CD4-positive, alpha-beta memory T cell (primary cell): ENCODE measurements around the gene BRIP1. TPM values are rescaled to one million over a fixed set of nuclear protein-coding genes. Genes with fewer than 3 reads are reported as not detected.
"Not testable (repeated sequence)": the region's sequence is repeated elsewhere in the genome, so short reads cannot be mapped to it uniquely, and the experiment has no call there.

Source experiments
- CTCF ChIA-PET: fragments of 350-600 bp; sonication (Branson Sonifier 250); formaldehyde crosslinking; loops from one replicate; lab custom pipeline; 2021; ENCODE audit warnings: inconsistent platforms; ENCODE audit not compliant: partially characterized antibody; lab: Charles Lee
- POLR2A ChIA-PET: fragments of 350-600 bp; sonication (Branson Sonifier 250); formaldehyde crosslinking; loops from one replicate; lab custom pipeline; 2021; ENCODE audit not compliant: partially characterized antibody; lab: Charles Lee
- DNase-seq, 5 donors: peaks; one replicate each; pipeline versions ENCODE4 v3.0.0 to v3.0.0-alpha.2; 2020 to 2022; ENCODE audit warnings: mixed read lengths in 1 of 5
- H3K27ac ChIP-seq: one replicate; pipeline ENCODE4 v1.7.0; 2013; ENCODE audit warnings: low read depth, low read length
- H3K27me3 ChIP-seq: 2 replicates; pipeline ENCODE4 v1.7.0; 2013; ENCODE audit warnings: mild to moderate bottlenecking, low read length, moderate library complexity; ENCODE audit not compliant: insufficient read depth
- H3K36me3 ChIP-seq: 2 replicates; pipeline ENCODE4 v1.7.0; 2013; ENCODE audit warnings: mild to moderate bottlenecking, low read length, moderate library complexity; ENCODE audit not compliant: insufficient read depth
- H3K4me1 ChIP-seq: 2 replicates; pipeline ENCODE4 v1.7.0; 2013; ENCODE audit warnings: mild to moderate bottlenecking, low read length, moderate library complexity; ENCODE audit not compliant: insufficient read depth
- H3K4me3 ChIP-seq, 2 donors: one replicate each; pipeline ENCODE4 v1.7.0; 2013; ENCODE audit warnings: low read length in 2 of 2, mild to moderate bottlenecking in 1 of 2
- H3K9me3 ChIP-seq, 2 donors: one replicate each; pipeline ENCODE4 v1.7.0; 2013; ENCODE audit warnings: low read length in 2 of 2, control low read depth in 1 of 2; ENCODE audit not compliant: control insufficient read depth in 1 of 2
- H3K27ac Mint-ChIP-seq, 7 donors: one replicate each; pipeline ENCODE4 v1.8.0; 2020 to 2021; ENCODE audit warnings: mixed read lengths in 7 of 7, mild to moderate bottlenecking in 6 of 7, inconsistent platforms in 3 of 7, moderate library complexity in 3 of 7
- H3K27me3 Mint-ChIP-seq, 2 donors: one replicate each; pipeline ENCODE4 v1.8.0; 2020 to 2021; ENCODE audit warnings: mixed read lengths in 2 of 2
- H3K36me3 Mint-ChIP-seq, 2 donors: one replicate each; pipeline ENCODE4 v1.8.0; 2020 to 2021; ENCODE audit warnings: mixed read lengths in 2 of 2, inconsistent platforms in 1 of 2, mild to moderate bottlenecking in 1 of 2
- H3K4me1 Mint-ChIP-seq, 4 donors: one replicate each; pipeline ENCODE4 v1.8.0; 2020 to 2021; ENCODE audit warnings: mixed read lengths in 4 of 4, mild to moderate bottlenecking in 1 of 4
- H3K4me3 Mint-ChIP-seq, 8 donors: one replicate each; pipeline ENCODE4 v1.8.0; 2020 to 2021; ENCODE audit warnings: mixed read lengths in 8 of 8, mild to moderate bottlenecking in 7 of 8, moderate library complexity in 6 of 8, inconsistent platforms in 3 of 8
- H3K9me3 Mint-ChIP-seq, 8 donors: one replicate each; pipeline ENCODE4 v1.8.0; 2020 to 2021; ENCODE audit warnings: mixed read lengths in 8 of 8, mild to moderate bottlenecking in 5 of 8, inconsistent platforms in 3 of 8, moderate library complexity in 1 of 8
- intact Hi-C: fragments of 100-400 bp; cut with micrococcal nuclease; formaldehyde crosslinking; loops from one replicate; pipeline ENCODE4 v1.15.1; 2023
- polyA plus RNA-seq, 2 donors: library from polyadenylated mRNA; unstranded; fragments of 300-500 nt; fragmentation: Illumina TruSeq; gene quantifications; one replicate each; pipeline ENCODE4 v1.2.3, GENCODE V29; 2021
- total RNA-seq, 2 experiments: library from RNA; stranded (reverse); gene quantifications; one replicate each; pipeline ENCODE4 v1.2.3, GENCODE V29; 2021

BRIP1 gene
- total and polyA plus RNA-seq, 4 experiments from 2014 or later: 0.31 to 1.7 (median 1.3) TPM

DNA sequence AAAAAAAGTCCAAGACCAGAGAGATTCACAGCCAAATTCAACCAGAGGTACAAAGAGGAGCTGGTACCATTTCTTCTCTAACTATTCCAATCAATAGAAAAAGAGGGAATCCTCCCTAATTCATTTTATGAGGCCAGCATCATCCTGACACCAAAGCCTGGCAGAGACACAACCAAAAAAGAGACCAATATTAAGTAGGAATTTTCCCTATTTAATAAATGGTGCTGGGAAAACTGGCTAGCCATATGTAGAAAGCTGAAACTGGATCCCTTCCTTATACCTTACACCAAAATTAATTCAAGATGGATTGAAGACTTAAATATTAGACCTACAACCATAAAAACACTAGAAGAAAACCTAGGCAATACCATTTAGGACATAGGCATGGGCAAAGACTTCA, 186.8 kb downstream of the BRIP1 start:
- POLR2A ChIA-PET, H3K27ac Mint-ChIP-seq, H3K9me3 ChIP-seq, H3K27me3 Mint-ChIP-seq, H3K4me1 ChIP-seq, intact Hi-C loops, CTCF ChIA-PET, H3K27ac ChIP-seq, H3K4me3 Mint-ChIP-seq, H3K4me1 Mint-ChIP-seq, H3K4me3 ChIP-seq, H3K36me3 Mint-ChIP-seq, H3K36me3 ChIP-seq, DNase-seq, H3K27me3 ChIP-seq, H3K9me3 Mint-ChIP-seq: not testable (repeated sequence)

- H3K36me3 ChIP-seq, H3K9me3 ChIP-seq, H3K27ac ChIP-seq, intact Hi-C loops, H3K4me3 ChIP-seq, CTCF ChIA-PET, H3K27ac Mint-ChIP-seq, H3K27me3 ChIP-seq, H3K4me1 ChIP-seq, H3K9me3 Mint-ChIP-seq, POLR2A ChIA-PET, H3K36me3 Mint-ChIP-seq, DNase-seq, H3K4me1 Mint-ChIP-seq, H3K4me3 Mint-ChIP-seq, H3K27me3 Mint-ChIP-seq: not testable (repeated sequence)
These were observed 188.7 kb downstream of the BRIP1 start for GRCh38 chr17:61674609-61675008.

- H3K4me3 ChIP-seq, H3K36me3 ChIP-seq, intact Hi-C loops, H3K36me3 Mint-ChIP-seq, H3K27ac Mint-ChIP-seq, H3K4me1 ChIP-seq, CTCF ChIA-PET, H3K27me3 Mint-ChIP-seq, POLR2A ChIA-PET, DNase-seq, H3K9me3 ChIP-seq, H3K9me3 Mint-ChIP-seq, H3K4me3 Mint-ChIP-seq, H3K27me3 ChIP-seq, H3K27ac ChIP-seq, H3K4me1 Mint-ChIP-seq: not testable (repeated sequence)
These were observed 190.1 kb downstream of the BRIP1 start for GRCh38 chr17:61673019-61673897.

GRCh38 chr17:61672140-61672539, 191.2 kb downstream of the BRIP1 start:
- Histone ChIP-seq H3K27me3 (no peaks in the 10 kb centered on the region), H3K27ac (no peak overlapping the region), H3K9me3 (no peaks in the 10 kb centered on the region), H3K4me3 (no peak overlapping the region), H3K36me3 (no peaks in the 10 kb centered on the region), H3K4me1 (no peaks in the 10 kb centered on the region)
- no peak for DNase-seq
- Mint-ChIP-seq H3K36me3 (no peaks in the 10 kb centered on the region), H3K9me3 (peaks cover 0 to 3% (median 0%) of the 10 kb centered on the region in 8 donors), H3K27me3 (peaks cover 2 to 5% of the 10 kb centered on the region in 2 donors), H3K4me1 (peaks cover 0 to 1% (median 0%) of the 10 kb centered on the region in 4 donors), H3K4me3 (no peak overlapping the region), H3K27ac (no peak overlapping the region)
- CTCF ChIA-PET: no interaction called here
- intact Hi-C loops: no loop called here
- POLR2A ChIA-PET: no interaction called here

GRCh38 chr17:61670691-61671090, 192.6 kb downstream of the BRIP1 start:
- no peak overlapping the region for H3K27ac ChIP-seq
- POLR2A ChIA-PET: no interaction called here
- no peaks in the 10 kb centered on the region for H3K9me3 ChIP-seq
- Mint-ChIP-seq H3K9me3 (peaks cover 0 to 3% (median 0%) of the 10 kb centered on the region in 8 donors), H3K27ac (no peak overlapping the region), H3K4me1 (peaks cover 0 to 1% (median 0%) of the 10 kb centered on the region in 4 donors), H3K4me3 (no peak overlapping the region), H3K36me3 (no peaks in the 10 kb centered on the region), H3K27me3 (peaks cover 5% of the 10 kb centered on the region in 2 donors)
- no peaks in the 10 kb centered on the region for H3K4me1 ChIP-seq
- no peak for DNase-seq
- H3K36me3 ChIP-seq: no peaks in the 10 kb centered on the region
- CTCF ChIA-PET: no interaction called here
- H3K27me3 ChIP-seq: no peaks in the 10 kb centered on the region
- no peak overlapping the region for H3K4me3 ChIP-seq
- intact Hi-C loops: no loop called here

- Mint-ChIP-seq H3K9me3 (peaks cover 0 to 6% (median 0%) of the 10 kb centered on the region in 8 donors), H3K36me3 (no peaks in the 10 kb centered on the region), H3K4me1 (no peaks in the 10 kb centered on the region), H3K4me3 (no peak overlapping the region), H3K27ac (no peak overlapping the region), H3K27me3 (peaks cover 8% of the 10 kb centered on the region in 2 donors)
- no peak for DNase-seq
- no peak overlapping the region for H3K27ac ChIP-seq
- H3K4me3 ChIP-seq: no peak overlapping the region
- ChIA-PET POLR2A (no interaction called here), CTCF (no interaction called here)
- no peaks in the 10 kb centered on the region for H3K36me3 ChIP-seq
- H3K9me3 ChIP-seq: no peaks in the 10 kb centered on the region
- H3K4me1 ChIP-seq: no peaks in the 10 kb centered on the region
- intact Hi-C loops: no loop called here
- no peaks in the 10 kb centered on the region for H3K27me3 ChIP-seq
These were observed 193.8 kb downstream of the BRIP1 start for GRCh38 chr17:61669522-61669921.

GRCh38 chr17:61668486-61668885, 194.8 kb downstream of the BRIP1 start:
- H3K27me3 ChIP-seq: no peaks in the 10 kb centered on the region
- H3K4me3 ChIP-seq: no peak overlapping the region
- ChIA-PET CTCF (no interaction called here), POLR2A (no interaction called here)
- no peaks in the 10 kb centered on the region for H3K4me1 ChIP-seq
- H3K36me3 ChIP-seq: no peaks in the 10 kb centered on the region
- no peaks in the 10 kb centered on the region for H3K9me3 ChIP-seq
- H3K27me3 Mint-ChIP-seq: peaks cover 8 to 12% of the 10 kb centered on the region in 2 donors
- no peak for DNase-seq
- no peaks in the 10 kb centered on the region for H3K4me1 Mint-ChIP-seq
- no peak overlapping the region for H3K27ac ChIP-seq
- H3K9me3 Mint-ChIP-seq: peaks cover 0 to 6% (median 0%) of the 10 kb centered on the region in 8 donors
- intact Hi-C loops: no loop called here
- H3K4me3 Mint-ChIP-seq: no peak overlapping the region
- H3K36me3 Mint-ChIP-seq: no peaks in the 10 kb centered on the region
- H3K27ac Mint-ChIP-seq: no peak overlapping the region
